CD8-positive, alpha-beta memory T cell (primary cell): Measurements from ENCODE around the gene NR1H4. TPM values are rescaled to one million over a fixed set of nuclear protein-coding genes. Genes with fewer than 3 reads are reported as not detected.

Experiments used
- CTCF ChIA-PET: fragments of 350-600 bp; sonication (Branson Sonifier 250); formaldehyde crosslinking; loops from one replicate; lab custom pipeline; 2021; ENCODE audit warnings: antibody characterized with exemption; lab: Charles Lee
- POLR2A ChIA-PET: fragments of 350-600 bp; sonication (Branson Sonifier 250); formaldehyde crosslinking; loops from one replicate; lab custom pipeline; 2021; ENCODE audit warnings: antibody characterized with exemption; lab: Charles Lee
- DNase-seq, 5 donors: peaks; one replicate each; pipeline versions ENCODE4 v3.0.0 to v3.0.0-alpha.2; 2020 to 2022; ENCODE audit warnings: mixed read lengths in 1 of 5
- H3K27ac ChIP-seq: one replicate; pipeline ENCODE4 v1.7.0; 2013; ENCODE audit warnings: low read depth, mild to moderate bottlenecking, low read length, moderate library complexity
- H3K27me3 ChIP-seq: 2 replicates; pipeline ENCODE4 v1.7.0; 2013; ENCODE audit warnings: low read length, mild to moderate bottlenecking; ENCODE audit not compliant: insufficient read depth, poor library complexity, severe bottlenecking
- H3K36me3 ChIP-seq: 2 replicates; pipeline ENCODE4 v1.7.0; 2013; ENCODE audit warnings: mild to moderate bottlenecking, low read length, moderate library complexity; ENCODE audit not compliant: insufficient read depth
- H3K4me1 ChIP-seq: 2 replicates; pipeline ENCODE4 v1.7.0; 2013; ENCODE audit warnings: mild to moderate bottlenecking, low read length, moderate library complexity; ENCODE audit not compliant: insufficient read depth
- H3K4me3 ChIP-seq: 2 replicates; pipeline ENCODE4 v1.7.0; 2013; ENCODE audit warnings: mild to moderate bottlenecking, low read length
- H3K9me3 ChIP-seq: 2 replicates; pipeline ENCODE4 v1.7.0; 2013; ENCODE audit warnings: mild to moderate bottlenecking, low read length
- H3K27ac Mint-ChIP-seq, 8 donors: one replicate each; pipeline ENCODE4 v1.8.0; 2020 to 2021; ENCODE audit warnings: mixed read lengths in 8 of 8, mild to moderate bottlenecking in 6 of 8, inconsistent platforms in 3 of 8, moderate library complexity in 3 of 8
- H3K27me3 Mint-ChIP-seq, 2 donors: one replicate each; pipeline ENCODE4 v1.8.0; 2020 to 2021; ENCODE audit warnings: mixed read lengths in 2 of 2, mild to moderate bottlenecking in 1 of 2, moderate library complexity in 1 of 2
- H3K36me3 Mint-ChIP-seq, 3 donors: one replicate each; pipeline ENCODE4 v1.8.0; 2020 to 2021; ENCODE audit warnings: mixed read lengths in 3 of 3, inconsistent platforms in 1 of 3, mild to moderate bottlenecking in 1 of 3
- H3K4me1 Mint-ChIP-seq, 3 donors: one replicate each; pipeline ENCODE4 v1.8.0; 2020 to 2021; ENCODE audit warnings: mixed read lengths in 3 of 3, inconsistent platforms in 1 of 3, mild to moderate bottlenecking in 1 of 3
- H3K4me3 Mint-ChIP-seq, 7 donors: one replicate each; pipeline ENCODE4 v1.8.0; 2020 to 2021; ENCODE audit warnings: mixed read lengths in 7 of 7, mild to moderate bottlenecking in 6 of 7, moderate library complexity in 4 of 7, inconsistent platforms in 2 of 7
- H3K9me3 Mint-ChIP-seq, 5 donors: one replicate each; pipeline ENCODE4 v1.8.0; 2020 to 2022; ENCODE audit warnings: mixed read lengths in 5 of 5, mild to moderate bottlenecking in 3 of 5, moderate library complexity in 2 of 5, inconsistent platforms in 1 of 5
- polyA plus RNA-seq: library from polyadenylated mRNA; unstranded; fragments of 300-500 nt; fragmentation: Illumina TruSeq; gene quantifications from one replicate; pipeline ENCODE4 v1.2.3, GENCODE V29; 2021
- total RNA-seq, 2 experiments: library from RNA; stranded (reverse); gene quantifications; one replicate each; pipeline ENCODE4 v1.2.3, GENCODE V29; 2021

The NR1H4 gene
- total and polyA plus RNA-seq, 3 experiments from 2014 or later = not detected

- CTCF ChIA-PET = no interaction called here
- H3K4me3 Mint-ChIP-seq = no peak overlapping the region
- peaks cover 0 to 10% of the 10 kb centered on the region in 2 donors for H3K27me3 Mint-ChIP-seq
- H3K4me1 Mint-ChIP-seq = no peaks in the 10 kb centered on the region
- no peak overlapping the region for H3K27ac ChIP-seq
- H3K36me3 ChIP-seq = no peaks in the 10 kb centered on the region
- POLR2A ChIA-PET = no interaction called here
- H3K27ac Mint-ChIP-seq = no peak overlapping the region
- H3K4me1 ChIP-seq = no peaks in the 10 kb centered on the region
- H3K4me3 ChIP-seq = no peak overlapping the region
- no peaks in the 10 kb centered on the region for H3K36me3 Mint-ChIP-seq
- no peak for DNase-seq
- peaks cover 0 to 6% (median 0%) of the 10 kb centered on the region in 5 donors for H3K9me3 Mint-ChIP-seq
- no peaks in the 10 kb centered on the region for H3K9me3 ChIP-seq
- no peaks in the 10 kb centered on the region for H3K27me3 ChIP-seq
Observed at GRCh38 chr12:100528034-100528433, 54.4 kb downstream of the NR1H4 start.

- Histone ChIP-seq H3K27me3 (no peaks in the 10 kb centered on the region), H3K36me3 (no peaks in the 10 kb centered on the region), H3K4me3 (no peak overlapping the region), H3K9me3 (no peaks in the 10 kb centered on the region), H3K27ac (no peak overlapping the region), H3K4me1 (no peaks in the 10 kb centered on the region)
- no peak for DNase-seq
- H3K27ac Mint-ChIP-seq = no peak overlapping the region
- no peak overlapping the region for H3K4me3 Mint-ChIP-seq
- POLR2A ChIA-PET = no interaction called here
- H3K27me3 Mint-ChIP-seq = peaks cover 0 to 10% of the 10 kb centered on the region in 2 donors
- no peaks in the 10 kb centered on the region for H3K36me3 Mint-ChIP-seq
- no peaks in the 10 kb centered on the region for H3K4me1 Mint-ChIP-seq
- H3K9me3 Mint-ChIP-seq = peaks cover 0 to 6% (median 0%) of the 10 kb centered on the region in 5 donors
- CTCF ChIA-PET = no interaction called here
Observed at GRCh38 chr12:100528471-100529127, 54.9 kb downstream of the NR1H4 start.

GRCh38 chr12:100529756-100530350 lies 56.2 kb downstream of the NR1H4 start:
- ChIA-PET CTCF (no interaction called here), POLR2A (no interaction called here)
- H3K9me3 ChIP-seq = no peaks in the 10 kb centered on the region
- H3K4me3 ChIP-seq = no peak overlapping the region
- H3K36me3 Mint-ChIP-seq = no peaks in the 10 kb centered on the region
- peaks cover 0 to 6% (median 0%) of the 10 kb centered on the region in 5 donors for H3K9me3 Mint-ChIP-seq
- H3K27ac ChIP-seq = no peak overlapping the region
- H3K4me3 Mint-ChIP-seq = no peak overlapping the region
- H3K4me1 Mint-ChIP-seq = no peaks in the 10 kb centered on the region
- H3K4me1 ChIP-seq = no peaks in the 10 kb centered on the region
- no peaks in the 10 kb centered on the region for H3K36me3 ChIP-seq
- DNase-seq = no peak
- H3K27me3 ChIP-seq = no peaks in the 10 kb centered on the region
- no peak overlapping the region for H3K27ac Mint-ChIP-seq
- H3K27me3 Mint-ChIP-seq = peaks cover 1 to 19% of the 10 kb centered on the region in 2 donors

- Histone ChIP-seq H3K27ac (no peak overlapping the region), H3K9me3 (no peaks in the 10 kb centered on the region), H3K4me3 (no peak overlapping the region), H3K27me3 (no peaks in the 10 kb centered on the region), H3K4me1 (no peaks in the 10 kb centered on the region), H3K36me3 (no peaks in the 10 kb centered on the region)
- Mint-ChIP-seq H3K4me3 (no peak overlapping the region), H3K27ac (no peak overlapping the region), H3K36me3 (no peaks in the 10 kb centered on the region), H3K27me3 (peaks cover 1 to 29% of the 10 kb centered on the region in 2 donors), H3K9me3 (peaks cover 0 to 2% (median 0%) of the 10 kb centered on the region in 5 donors), H3K4me1 (no peaks in the 10 kb centered on the region)
- no peak for DNase-seq
- CTCF ChIA-PET = no interaction called here
- POLR2A ChIA-PET = no interaction called here
Observed at GRCh38 chr12:100533376-100533775, 59.7 kb downstream of the NR1H4 start.

- no peaks in the 10 kb centered on the region for H3K4me1 Mint-ChIP-seq
- DNase-seq = no peak
- H3K27me3 Mint-ChIP-seq = peaks cover 1 to 26% of the 10 kb centered on the region in 2 donors
- Histone ChIP-seq H3K4me3 (no peak overlapping the region), H3K27me3 (no peaks in the 10 kb centered on the region), H3K9me3 (no peaks in the 10 kb centered on the region), H3K4me1 (no peaks in the 10 kb centered on the region), H3K36me3 (no peaks in the 10 kb centered on the region), H3K27ac (no peak overlapping the region)
- POLR2A ChIA-PET = no interaction called here
- no peaks in the 10 kb centered on the region for H3K36me3 Mint-ChIP-seq
- CTCF ChIA-PET = no interaction called here
- no peak overlapping the region for H3K27ac Mint-ChIP-seq
- peaks cover 0 to 1% (median 0%) of the 10 kb centered on the region in 5 donors for H3K9me3 Mint-ChIP-seq
- H3K4me3 Mint-ChIP-seq = no peak overlapping the region
Observed at GRCh38 chr12:100534625-100535227, 61.1 kb downstream of the NR1H4 start.

GRCh38 chr12:100539202-100539601 lies 65.5 kb downstream of the NR1H4 start:
- CTCF ChIA-PET = no interaction called here

GRCh38 chr12:100544165-100544564 lies 70.5 kb downstream of the NR1H4 start:
- Mint-ChIP-seq H3K4me3 (no peak overlapping the region), H3K36me3 (no peaks in the 10 kb centered on the region), H3K4me1 (no peaks in the 10 kb centered on the region), H3K27me3 (peaks cover 0 to 7% of the 10 kb centered on the region in 2 donors), H3K27ac (no peak overlapping the region), H3K9me3 (no peaks in the 10 kb centered on the region)
- Histone ChIP-seq H3K9me3 (no peaks in the 10 kb centered on the region), H3K27ac (no peak overlapping the region), H3K4me3 (no peak overlapping the region), H3K4me1 (no peaks in the 10 kb centered on the region), H3K36me3 (no peaks in the 10 kb centered on the region), H3K27me3 (no peaks in the 10 kb centered on the region)
- CTCF ChIA-PET = no interaction called here
- DNase-seq = no peak
- POLR2A ChIA-PET = no interaction called here

More at GRCh38 chr12:100539202-100539601, 65.5 kb downstream of the NR1H4 start:
- peaks cover 1 to 24% of the 10 kb centered on the region in 2 donors for H3K27me3 Mint-ChIP-seq
- no peaks in the 10 kb centered on the region for H3K4me1 Mint-ChIP-seq
- no peaks in the 10 kb centered on the region for H3K9me3 ChIP-seq
- H3K27me3 ChIP-seq = no peaks in the 10 kb centered on the region
- no peaks in the 10 kb centered on the region for H3K9me3 Mint-ChIP-seq
- POLR2A ChIA-PET = no interaction called here
- H3K4me1 ChIP-seq = no peaks in the 10 kb centered on the region
- no peak overlapping the region for H3K4me3 ChIP-seq
- no peak overlapping the region for H3K27ac ChIP-seq
- DNase-seq = no peak
- H3K27ac Mint-ChIP-seq = no peak overlapping the region
- no peaks in the 10 kb centered on the region for H3K36me3 Mint-ChIP-seq
- H3K36me3 ChIP-seq = no peaks in the 10 kb centered on the region
- H3K4me3 Mint-ChIP-seq = no peak overlapping the region

- H3K27me3 Mint-ChIP-seq = peaks cover 0 to 7% of the 10 kb centered on the region in 2 donors
Observed at GRCh38 chr12:100545092-100545491, 71.4 kb downstream of the NR1H4 start.

More at GRCh38 chr12:100545092-100545491, 71.4 kb downstream of the NR1H4 start:
- Histone ChIP-seq H3K36me3 (no peaks in the 10 kb centered on the region), H3K27ac (no peak overlapping the region), H3K9me3 (no peaks in the 10 kb centered on the region), H3K27me3 (no peaks in the 10 kb centered on the region), H3K4me1 (no peaks in the 10 kb centered on the region), H3K4me3 (no peak overlapping the region)
- no peaks in the 10 kb centered on the region for H3K36me3 Mint-ChIP-seq
- no peak overlapping the region for H3K4me3 Mint-ChIP-seq
- peak overlapping the region in 1 of 8 donors; percentile 27 for H3K27ac Mint-ChIP-seq
- DNase-seq = no peak
- H3K9me3 Mint-ChIP-seq = no peaks in the 10 kb centered on the region
- H3K4me1 Mint-ChIP-seq = no peaks in the 10 kb centered on the region
- ChIA-PET CTCF (no interaction called here), POLR2A (no interaction called here)
